ENCODE results near the gene MAML3. TPM values are rescaled to one million over a fixed set of nuclear protein-coding genes. Genes with fewer than 3 reads are reported as not detected.

MAML3 gene
- total RNA-seq, 1 donor from 2014 or later, result 0.79 TPM

DNA sequence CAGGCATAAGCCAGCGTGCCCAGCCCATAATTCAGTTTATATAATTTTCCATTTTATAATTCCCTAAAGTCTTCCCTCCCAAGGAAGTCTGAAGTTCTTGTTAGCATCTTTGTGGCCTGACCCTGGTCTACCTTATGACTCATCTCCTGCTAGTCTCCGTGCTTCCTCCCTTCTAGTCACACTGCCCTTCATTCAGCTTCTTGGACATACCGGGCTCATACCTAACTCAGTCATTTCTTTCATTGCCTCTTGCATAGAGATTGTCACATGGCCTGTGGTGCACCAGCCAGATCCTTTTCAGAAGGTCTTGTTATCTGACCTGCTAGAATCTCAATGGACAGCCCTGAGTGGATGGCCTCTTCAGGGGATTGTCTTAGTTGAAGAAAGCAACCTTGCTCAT lies 22.8 kb upstream of the MAML3 start:
- DNase-seq (ENCODE audit: low read depth), result peak; percentile 37

DNA sequence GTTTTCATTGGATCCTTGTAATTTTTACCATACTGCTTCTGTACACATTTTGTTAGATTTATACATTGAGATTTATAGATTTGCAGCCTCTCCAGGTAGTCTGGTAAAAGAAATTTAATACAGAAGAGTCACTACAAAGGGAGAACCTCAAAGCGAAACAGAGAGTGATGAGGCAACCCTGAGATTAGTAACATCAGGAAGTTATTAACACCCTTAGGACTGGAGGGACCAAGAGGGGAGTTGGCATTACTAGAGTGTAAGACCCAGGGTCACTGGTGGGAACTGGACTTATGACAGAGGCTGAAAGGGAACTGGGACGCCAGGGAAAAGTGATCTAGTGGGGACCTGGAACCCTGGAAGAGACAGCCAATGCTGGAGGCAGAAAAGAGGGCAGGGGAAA lies 20.6 kb upstream of the MAML3 start:
- FAIRE-seq, result no peak
- no peaks in the 10 kb centered on the region for H3K27me3 ChIP-seq (ENCODE audit: control insufficient read depth, insufficient read depth, low read length)
- H3K4me3 ChIP-seq (ENCODE audit: low read depth, low read length), result no peak overlapping the region
- H3K36me3 ChIP-seq (ENCODE audit: control insufficient read depth, insufficient read depth, low read length), result no peaks in the 10 kb centered on the region
- no peak for TF ChIP-seq CTCF (IDR thresholded peaks at IDR 0.05; ENCODE audit: insufficient read depth, low read length, severe bottlenecking)
- DNase-seq (ENCODE audit: low read depth), result peak; percentile 22

More for the DNA sequence above, 22.8 kb upstream of the MAML3 start:
- Histone ChIP-seq H3K27me3 (ENCODE audit: control insufficient read depth, insufficient read depth, low read length) (no peaks in the 10 kb centered on the region), H3K36me3 (ENCODE audit: control insufficient read depth, insufficient read depth, low read length) (no peaks in the 10 kb centered on the region), H3K4me3 (ENCODE audit: low read depth, low read length) (no peak overlapping the region)
- peak; percentile 92 for FAIRE-seq
- no peak for TF ChIP-seq CTCF (IDR thresholded peaks at IDR 0.05; ENCODE audit: insufficient read depth, low read length, severe bottlenecking)

DNA sequence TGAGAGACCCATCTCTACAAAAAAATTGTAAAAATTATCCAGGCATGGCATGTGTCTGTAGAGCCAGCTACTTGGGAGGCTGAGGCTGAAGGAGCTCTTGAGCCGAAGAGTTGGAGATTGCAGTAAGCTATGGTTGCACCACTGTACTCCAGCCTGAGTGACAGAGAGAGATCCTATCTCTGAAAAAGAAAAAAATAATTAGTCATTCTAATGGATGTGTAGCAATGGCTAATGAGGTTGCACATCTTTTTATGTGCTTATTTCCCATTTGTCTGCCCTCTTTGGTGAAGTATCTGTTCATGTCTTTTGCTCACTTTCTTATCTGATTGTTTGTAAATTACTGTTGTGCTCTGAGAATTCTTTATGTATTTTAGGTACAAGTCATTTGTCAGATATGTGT lies 19.0 kb upstream of the MAML3 start:
- Histone ChIP-seq H3K27me3 (ENCODE audit: control insufficient read depth, insufficient read depth, low read length) (no peaks in the 10 kb centered on the region), H3K4me3 (ENCODE audit: low read depth, low read length) (no peak overlapping the region), H3K36me3 (ENCODE audit: control insufficient read depth, insufficient read depth, low read length) (no peaks in the 10 kb centered on the region)
- TF ChIP-seq CTCF (IDR thresholded peaks at IDR 0.05; ENCODE audit: insufficient read depth, low read length, severe bottlenecking), result no peak
- no peak for FAIRE-seq
- no peak for DNase-seq (ENCODE audit: low read depth)

DNA sequence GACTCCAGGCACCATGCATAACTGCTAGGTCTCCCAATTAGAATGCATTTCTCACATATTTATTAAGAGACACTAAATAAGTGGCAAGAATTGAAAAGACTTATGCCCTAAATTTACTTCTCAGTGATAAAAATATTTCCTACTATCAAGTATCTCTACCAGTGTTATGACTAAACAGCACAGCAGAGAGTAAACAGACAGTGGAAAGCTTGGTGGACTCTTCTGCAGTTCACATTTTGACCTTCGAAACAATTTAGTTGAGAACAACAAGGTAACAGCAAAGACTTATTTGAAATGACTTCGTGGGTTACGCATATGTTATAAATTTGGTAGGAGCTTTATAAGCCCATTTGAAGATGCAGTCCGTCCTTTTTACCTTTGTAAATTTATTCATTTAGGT lies 16.3 kb upstream of the MAML3 start:
- FAIRE-seq (no peak), DNase-seq (ENCODE audit: low read depth) (no peak)
- no peak overlapping the region for H3K4me3 ChIP-seq (ENCODE audit: low read depth, low read length)
- no peaks in the 10 kb centered on the region for H3K27me3 ChIP-seq (ENCODE audit: control insufficient read depth, insufficient read depth, low read length)
- TF ChIP-seq CTCF (IDR thresholded peaks at IDR 0.05; ENCODE audit: insufficient read depth, low read length, severe bottlenecking), result no peak
- no peaks in the 10 kb centered on the region for H3K36me3 ChIP-seq (ENCODE audit: control insufficient read depth, insufficient read depth, low read length)

DNA sequence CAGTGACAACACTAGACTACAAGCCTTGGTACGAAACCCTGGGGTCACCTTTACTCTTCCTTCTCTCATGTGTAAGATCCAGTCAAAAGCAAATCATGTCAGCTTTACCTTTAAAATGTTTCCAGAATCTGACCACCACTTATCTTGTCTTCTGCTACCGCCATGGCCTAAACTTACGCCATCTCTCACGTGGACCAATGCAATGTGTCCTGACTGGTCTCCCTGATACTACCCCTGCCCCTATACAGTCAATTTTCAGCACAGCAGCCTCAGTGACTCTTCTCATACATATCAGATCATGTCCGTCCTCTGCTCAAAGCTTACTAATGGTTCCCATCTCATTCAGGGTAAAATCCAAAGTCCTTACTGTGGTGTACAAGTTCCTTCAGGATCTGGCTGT lies 15.0 kb upstream of the MAML3 start:
- FAIRE-seq, result peak; percentile 58
- Histone ChIP-seq H3K4me3 (ENCODE audit: low read depth, low read length) (no peak overlapping the region), H3K36me3 (ENCODE audit: control insufficient read depth, insufficient read depth, low read length) (no peaks in the 10 kb centered on the region), H3K27me3 (ENCODE audit: control insufficient read depth, insufficient read depth, low read length) (no peaks in the 10 kb centered on the region)
- DNase-seq (ENCODE audit: low read depth), result no peak
- no peak for TF ChIP-seq CTCF (IDR thresholded peaks at IDR 0.05; ENCODE audit: insufficient read depth, low read length, severe bottlenecking)

- no peaks in the 10 kb centered on the region for H3K36me3 ChIP-seq (ENCODE audit: control insufficient read depth, insufficient read depth, low read length)
- no peak for TF ChIP-seq CTCF (IDR thresholded peaks at IDR 0.05; ENCODE audit: insufficient read depth, low read length, severe bottlenecking)
- H3K27me3 ChIP-seq (ENCODE audit: control insufficient read depth, insufficient read depth, low read length), result no peaks in the 10 kb centered on the region
- H3K4me3 ChIP-seq (ENCODE audit: low read depth, low read length), result no peak overlapping the region
- DNase-seq (ENCODE audit: low read depth) (no peak), FAIRE-seq (no peak)
Observed at GRCh38 chr4:140168474-140168873, 14.5 kb upstream of the MAML3 start.

All from bronchial epithelial cell (primary cell).